SK-N-SH treated with all-trans-retinoic acid at 6 μM for 48 hours (cell line): Measurements from ENCODE around the gene MYH11.

Experiments used
- ARNTL ChIP-seq: fragments of 450-650 bp; formaldehyde crosslinking; IDR thresholded peaks from 2 replicates; pipeline ENCODE4 v1.5.0; 2020; ENCODE audit warnings: low read depth, mild to moderate bottlenecking, moderate library complexity, borderline replicate concordance
- BACH2 ChIP-seq: fragments of 250-450 bp; sonication (Bioruptor Pico); IDR thresholded peaks from 2 replicates; pipeline ENCODE4 v1.9.0; 2021; ENCODE audit warnings: mild to moderate bottlenecking, borderline replicate concordance
- GLIS3 ChIP-seq: fragments of 250-450 bp; sonication (Bioruptor Pico); IDR thresholded peaks from 2 replicates; pipeline ENCODE4 v1.5.0; 2020; ENCODE audit warnings: mild to moderate bottlenecking, moderate library complexity
- ISL1 ChIP-seq: fragments of 250-450 bp; sonication (Bioruptor Pico); IDR thresholded peaks from 2 replicates; pipeline ENCODE4 v2.1.2; 2022; ENCODE audit warnings: mild to moderate bottlenecking, moderate library complexity
- PATZ1 ChIP-seq: fragments of 250-450 bp; sonication (Bioruptor Pico); IDR thresholded peaks from 2 replicates; pipeline ENCODE4 v1.8.0; 2020; ENCODE audit warnings: mild to moderate bottlenecking, moderate library complexity, borderline replicate concordance
- POU6F1 ChIP-seq: fragments of 250-450 bp; sonication (Bioruptor Pico); IDR thresholded peaks from 2 replicates; pipeline ENCODE4 v1.8.0; 2021; ENCODE audit warnings: low read depth, mild to moderate bottlenecking, moderate library complexity, borderline replicate concordance
- PPARA ChIP-seq: fragments of 250-450 bp; sonication (Bioruptor Pico); IDR thresholded peaks from 2 replicates; pipeline ENCODE4 v1.5.0; 2020; ENCODE audit warnings: mild to moderate bottlenecking, borderline replicate concordance
- RARB ChIP-seq: fragments of 250-450 bp; sonication (Bioruptor Pico); IDR thresholded peaks from 2 replicates; pipeline ENCODE4 v1.8.0; 2021; ENCODE audit warnings: mild to moderate bottlenecking, moderate library complexity
- SNAI2 ChIP-seq: fragments of 250-450 bp; sonication (Bioruptor Pico); IDR thresholded peaks from 2 replicates; pipeline ENCODE4 v1.5.0; 2020; ENCODE audit warnings: mild to moderate bottlenecking, moderate library complexity
- TCF4 ChIP-seq: fragments of 250-450 bp; sonication (Bioruptor Pico); IDR thresholded peaks from 2 replicates; pipeline ENCODE4 v1.8.0; 2021; ENCODE audit warnings: mild to moderate bottlenecking, moderate library complexity, borderline replicate concordance
- ZFP3 ChIP-seq: fragments of 250-450 bp; sonication (Bioruptor Pico); IDR thresholded peaks from 2 replicates; pipeline ENCODE4 v1.5.0; 2020; ENCODE audit warnings: mild to moderate bottlenecking, moderate library complexity
- ZFP30 ChIP-seq: fragments of 450-650 bp; formaldehyde crosslinking; IDR thresholded peaks from 2 replicates; pipeline ENCODE4 v1.5.0; 2022; ENCODE audit warnings: mild to moderate bottlenecking, moderate library complexity
- ZNF70 ChIP-seq: fragments of 450-650 bp; formaldehyde crosslinking; IDR thresholded peaks from 2 replicates; pipeline ENCODE4 v1.5.0; 2020; ENCODE audit warnings: mild to moderate bottlenecking, moderate library complexity

GRCh38 chr16:15880434-15881308 lies 23.8 kb upstream of the MYH11 start:
- no peak for TF ChIP-seq RARB (CRISPR knock-in tag)
- TF ChIP-seq PPARA (CRISPR knock-in tag) = no peak
- TF ChIP-seq TCF4 (CRISPR knock-in tag) = no peak
- TF ChIP-seq ARNTL = no peak
- TF ChIP-seq SNAI2 (CRISPR knock-in tag) = no peak
- no peak for TF ChIP-seq POU6F1 (CRISPR knock-in tag)
- TF ChIP-seq PATZ1 (CRISPR knock-in tag) = no peak
- TF ChIP-seq BACH2 (CRISPR knock-in tag) = no peak
- TF ChIP-seq ISL1 (CRISPR knock-in tag) = no peak
- TF ChIP-seq ZFP3 (CRISPR knock-in tag) = no peak
- no peak for TF ChIP-seq GLIS3 (CRISPR knock-in tag)
- no peak for TF ChIP-seq ZNF70
- TF ChIP-seq ZFP30 = no peak
